A549 treated with Hydrocortisone at 1 μM for 4 hours (cell line): ENCODE results near the gene EIPR1. TPM values are rescaled to one million over a fixed set of nuclear protein-coding genes. Genes with fewer than 3 reads are reported as not detected.

Experiments used
- total RNA-seq: library from RNA; stranded (reverse); fragments of 200-300 nt; extraction: Qiagen RNA extraction; gene quantifications from 5 replicates; pipeline ENCODE4 v1.2.3, GENCODE V29; 2022

Gene EIPR1
- total RNA-seq: 38.1 to 42.8 TPM (median 41.2 TPM) in 5 replicates

GRCh38 chr2:3377612-3378432, at the start of gene EIPR1:
TSS of gene EIPR1 (minus strand) at chr2:3377818. CDS start at chr2:3377689, 129 bp downstream.

GRCh38 chr2:3379647-3380534, 2.3 kb upstream of the EIPR1 start, which contains the start of gene TRAPPC12:
TSS of gene TRAPPC12 (plus strand) at chr2:3379694. CDS start at chr2:3387624, 7,930 bp downstream.

Other genes starting within 250 kb of the EIPR1 start
- gene TRAPPC12, start 1.9 kb upstream of the EIPR1 start, total RNA-seq: 52.6 to 66.9 TPM (median 64.5 TPM) in 5 replicates
- 50.0 to 61.1 TPM (median 57.2 TPM) in 5 replicates for gene ADI1, start 141.7 kb upstream of the EIPR1 start, total RNA-seq
- gene RNASEH1, start 180.5 kb upstream of the EIPR1 start, total RNA-seq: 45.9 to 61.9 TPM (median 49.5 TPM) in 5 replicates
- 2,930 to 4,234 TPM (median 3,087 TPM) in 5 replicates for gene RPS7, start 197.4 kb upstream of the EIPR1 start, total RNA-seq
- gene COLEC11, start 217.3 kb upstream of the EIPR1 start, total RNA-seq: 0.48 to 0.69 TPM (median 0.50 TPM) in 5 replicates